NCI-H128 (cell line): ENCODE results near the gene MTCL1.

ENCODE experiments used
- DNase-seq: peaks from one replicate; lab custom pipeline; 2025; ENCODE audit not compliant: unreplicated experiment; lab: John Stamatoyannopoulos, UW

Gene MTCL1

DNA sequence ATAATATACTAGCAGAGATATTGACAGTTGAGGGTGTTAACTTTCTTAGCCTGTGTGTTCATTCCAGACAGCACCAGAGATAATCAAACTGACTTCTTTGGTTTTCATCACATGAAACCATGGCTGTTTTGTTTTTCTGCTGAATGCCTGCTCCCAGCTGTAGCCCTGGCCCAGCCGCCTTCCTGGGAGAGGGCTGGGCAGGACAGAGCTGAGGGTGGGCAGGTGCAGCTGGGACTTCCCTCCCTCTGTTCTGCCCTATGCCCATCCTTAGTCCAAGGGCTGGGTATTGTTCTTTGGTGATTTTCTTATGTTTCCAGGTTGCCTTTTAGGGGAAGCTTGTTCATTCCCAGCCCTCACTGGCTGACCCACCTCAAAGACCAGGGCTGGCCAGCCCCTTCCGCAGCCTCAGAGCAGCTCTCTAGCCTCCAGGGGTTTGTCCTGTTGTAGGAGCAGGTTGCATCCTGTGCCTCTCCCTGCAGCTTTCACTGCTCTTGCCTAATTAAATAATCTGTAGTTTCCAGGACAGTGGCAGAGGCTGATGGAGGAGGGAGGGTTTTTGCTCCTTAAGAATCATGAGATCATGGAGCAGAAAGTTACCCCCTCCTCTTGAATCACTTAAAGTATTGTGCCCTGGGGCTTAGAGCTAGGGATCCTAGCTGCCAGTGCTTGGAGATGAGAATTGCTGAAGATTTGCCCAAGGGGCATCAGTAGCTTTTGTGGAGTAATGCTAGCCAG lies 61.4 kb downstream of the MTCL1 start:
- no peak for DNase-seq

DNA sequence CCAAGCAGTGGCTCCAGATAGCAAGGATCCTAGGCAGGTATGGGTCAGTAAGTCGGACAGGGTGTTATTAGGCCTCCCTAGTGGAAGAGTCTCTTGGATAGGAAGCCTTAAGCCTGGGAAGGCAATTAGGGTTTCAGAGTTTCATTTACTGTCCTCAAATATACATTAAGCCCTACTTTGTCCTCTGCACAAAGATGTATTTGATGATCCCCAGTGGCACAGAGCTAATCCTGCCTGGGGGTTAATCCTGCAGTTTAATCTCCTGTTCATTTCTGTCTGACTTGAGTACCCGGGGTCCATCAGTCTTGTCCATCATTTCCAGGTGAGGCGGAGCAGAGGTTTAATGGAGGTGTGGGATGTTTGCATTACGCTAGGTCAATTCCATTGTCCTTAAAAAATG lies 62.0 kb downstream of the MTCL1 start:
- no peak for DNase-seq

DNA sequence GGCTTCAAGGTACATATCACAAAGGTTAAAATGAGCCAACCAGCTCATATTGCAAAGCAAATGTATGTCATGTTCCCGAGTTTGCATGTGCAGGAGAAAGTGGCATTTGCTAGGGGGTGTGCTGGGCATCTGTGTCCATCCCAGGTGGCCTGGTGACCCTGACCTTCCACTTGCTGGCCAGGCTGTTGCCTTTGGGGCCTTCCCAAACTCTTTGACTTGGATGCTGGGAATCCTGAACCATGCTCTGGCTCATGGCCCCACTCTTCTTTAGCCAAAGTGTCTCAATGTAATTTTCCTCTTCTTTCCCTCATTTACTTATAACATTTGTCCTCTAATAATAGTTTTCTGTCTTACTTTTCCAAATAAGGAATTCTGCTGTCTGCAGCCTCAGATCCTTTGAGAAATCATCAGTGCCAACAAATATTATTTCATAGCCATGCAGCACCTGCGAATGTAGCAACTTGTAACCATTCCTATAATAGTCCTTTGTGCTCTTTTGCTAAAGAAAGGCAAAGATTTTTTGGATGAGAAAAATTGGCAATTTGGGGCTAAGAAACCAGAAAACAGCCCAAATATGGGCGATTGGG lies 64.2 kb downstream of the MTCL1 start:
- DNase-seq = no peak

DNA sequence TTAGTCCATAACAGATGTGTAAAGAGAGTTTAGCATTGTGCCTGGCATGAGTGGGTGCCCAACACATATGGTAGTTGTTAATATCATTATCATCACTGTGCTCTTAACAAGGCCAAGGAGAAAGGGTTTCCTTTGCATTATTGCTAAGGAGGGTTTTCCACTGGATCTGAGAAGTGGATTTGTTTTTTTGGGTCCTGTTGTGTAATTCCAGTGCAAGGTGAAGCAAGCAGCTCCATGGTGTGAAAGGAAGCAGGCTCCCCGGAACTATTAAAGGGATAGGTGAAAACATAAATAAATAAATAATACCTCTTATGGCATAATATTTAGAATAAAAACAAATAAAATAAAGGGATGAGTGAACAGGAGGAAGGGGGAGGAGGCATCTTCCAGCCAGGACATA lies 65.3 kb downstream of the MTCL1 start:
- DNase-seq = no peak

DNA sequence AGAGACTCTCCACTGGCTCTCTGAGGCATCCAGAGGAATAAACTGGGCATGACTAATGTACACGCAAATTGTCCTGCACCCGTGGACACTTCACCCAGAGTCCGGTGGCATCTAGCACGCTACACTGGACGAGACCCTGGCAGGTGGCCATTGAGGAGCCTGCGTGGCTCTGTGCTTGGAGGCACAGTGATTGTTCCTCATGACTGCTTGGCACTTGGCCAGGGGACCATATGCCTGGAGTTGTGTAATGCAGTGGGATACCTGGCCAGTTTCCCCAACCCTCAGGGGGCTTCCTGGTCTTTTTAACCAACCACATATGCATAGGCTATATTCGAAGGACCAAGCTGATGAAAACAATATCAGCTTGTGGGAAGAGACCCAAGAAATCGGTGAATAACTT lies 66.6 kb downstream of the MTCL1 start:
- no peak for DNase-seq

DNA sequence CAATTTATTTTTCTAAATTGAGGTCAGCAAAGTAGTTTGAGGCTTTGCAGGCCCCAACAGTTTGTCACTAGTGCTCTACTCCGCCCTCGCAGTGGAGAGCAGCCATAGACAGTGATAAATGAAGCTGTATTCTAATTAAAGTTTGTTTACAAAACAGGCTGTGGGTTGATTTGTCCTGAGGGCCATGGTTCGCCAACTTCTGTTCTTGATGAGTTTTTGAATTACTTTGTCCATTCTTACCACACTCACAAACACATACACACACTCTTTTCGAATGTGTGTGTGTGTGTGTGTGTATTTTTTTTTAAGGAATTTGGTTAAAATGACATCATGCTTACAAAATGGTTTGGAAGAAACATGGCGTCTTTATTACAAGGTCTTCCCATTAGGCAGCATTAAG lies 68.6 kb downstream of the MTCL1 start:
- DNase-seq = no peak

DNA sequence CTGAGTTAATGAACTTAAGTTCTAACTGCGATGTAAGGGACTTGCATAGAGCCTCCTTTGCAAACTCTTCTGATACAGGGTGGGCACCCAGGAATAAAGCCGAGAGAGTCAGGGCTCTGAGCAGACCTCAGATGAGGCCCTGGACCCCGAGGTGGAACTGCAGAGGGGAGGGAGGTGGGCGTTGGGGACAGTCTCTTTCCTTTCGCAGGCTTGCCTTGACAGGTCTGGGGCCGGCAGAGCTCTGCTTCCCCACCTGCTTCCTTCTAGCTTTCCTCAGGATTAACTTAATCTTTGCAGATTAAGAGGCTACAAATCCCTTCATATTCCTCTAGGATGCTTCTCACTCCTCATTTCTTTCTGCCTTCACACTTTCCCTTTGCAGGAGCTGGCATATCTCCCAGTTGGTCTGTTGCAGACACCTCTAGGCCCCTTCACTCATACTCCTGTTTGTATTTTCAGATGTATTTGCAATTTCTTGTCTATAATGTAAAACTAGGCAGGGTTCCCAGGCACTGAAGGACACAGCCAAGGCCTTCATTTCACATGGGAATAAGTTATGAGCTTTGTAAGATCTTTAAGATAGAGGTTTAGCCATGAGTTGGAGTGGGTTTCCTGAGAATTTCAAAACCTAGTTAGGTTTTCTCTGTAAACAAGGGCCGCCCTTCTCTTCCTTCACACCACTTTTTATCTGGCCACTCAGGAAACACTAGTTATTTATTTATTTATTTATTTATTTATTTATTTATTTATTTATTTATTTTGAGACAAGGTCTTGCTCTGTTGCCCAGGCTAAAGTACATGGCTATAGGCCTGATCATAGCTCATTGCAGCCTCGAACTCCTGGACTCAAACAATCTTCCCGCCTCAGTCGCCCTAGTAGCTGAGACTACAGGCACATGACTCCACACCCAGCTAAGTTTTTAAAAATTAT lies 70.9 kb downstream of the MTCL1 start:
- DNase-seq = no peak

DNA sequence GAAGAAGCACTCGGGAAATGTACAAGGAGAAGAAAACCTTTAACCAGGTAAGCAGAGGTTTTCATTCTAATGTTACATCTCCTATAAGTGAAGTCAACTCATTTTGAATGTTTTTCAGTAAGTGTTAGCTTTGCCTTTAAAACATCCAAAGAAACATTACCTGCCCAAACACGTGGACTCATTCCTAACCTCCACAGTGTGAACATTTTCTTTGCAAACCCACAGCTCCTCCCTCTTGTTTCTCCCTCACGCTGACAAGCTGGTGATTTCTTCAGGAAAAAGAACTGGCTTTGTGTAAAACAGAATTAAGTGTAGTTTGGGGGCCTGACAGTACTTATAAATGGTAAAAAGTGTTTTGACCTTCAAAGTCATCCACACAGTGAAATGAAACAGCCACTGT lies 72.5 kb downstream of the MTCL1 start:
- DNase-seq = no peak

DNA sequence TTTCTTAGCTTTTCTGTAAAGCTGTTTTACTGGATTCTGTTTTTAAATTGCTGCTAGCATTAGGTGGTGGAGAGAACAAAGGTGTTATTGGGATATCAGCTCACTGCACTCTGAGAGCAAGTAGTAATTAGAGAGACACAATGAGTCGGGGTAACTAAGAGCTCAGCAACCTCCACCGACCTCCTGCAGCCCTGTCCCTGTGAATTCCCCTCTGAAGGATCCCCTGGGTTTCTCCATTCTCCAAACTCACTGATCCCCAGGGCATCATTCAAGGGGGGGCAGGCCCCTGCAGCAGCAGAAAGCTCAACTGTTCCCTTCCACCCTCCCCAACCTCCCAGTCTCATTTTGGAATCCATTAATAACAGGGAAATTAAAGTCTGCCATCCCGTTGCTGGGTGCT lies 73.0 kb downstream of the MTCL1 start:
- no peak for DNase-seq

DNA sequence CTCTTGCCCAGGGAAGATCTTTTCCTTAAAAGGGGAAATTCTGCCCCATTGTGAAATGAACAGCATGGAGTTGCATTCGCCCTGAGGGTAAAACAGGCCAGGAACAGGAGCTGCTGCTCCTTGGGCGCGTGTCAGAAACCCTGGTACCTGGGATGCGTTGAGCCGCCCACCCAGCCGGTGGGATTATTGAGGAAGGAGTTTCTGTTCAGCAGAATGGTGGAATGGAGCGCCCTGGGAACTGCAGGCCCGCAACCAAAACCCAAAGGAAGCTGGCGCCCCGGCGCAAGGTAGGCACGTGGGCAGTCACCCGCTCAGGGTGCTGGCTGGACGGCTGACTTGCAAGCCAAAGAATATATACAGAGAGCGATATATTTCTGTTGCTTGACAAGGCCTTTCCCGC lies 73.5 kb downstream of the MTCL1 start:
- no peak for DNase-seq

DNA sequence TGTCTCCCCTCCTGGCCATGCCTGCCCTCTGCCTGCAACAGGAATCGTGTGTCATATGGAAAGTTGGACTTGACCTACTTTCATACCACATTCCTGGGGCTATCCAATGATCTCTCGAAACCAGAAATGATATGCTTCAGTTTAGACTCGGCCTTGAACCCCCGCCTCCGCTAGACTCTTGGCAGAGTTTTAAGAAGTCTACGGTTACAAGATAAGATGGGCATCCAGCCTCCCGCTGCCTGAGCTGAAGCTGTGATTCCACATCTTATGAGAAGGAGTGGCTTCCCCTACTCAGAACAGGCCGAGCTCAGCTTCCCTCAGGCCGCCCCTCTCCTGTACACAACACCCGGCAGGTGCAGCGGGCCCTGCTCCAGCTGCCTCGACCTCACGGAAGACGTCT lies 73.9 kb downstream of the MTCL1 start:
- no peak for DNase-seq

DNA sequence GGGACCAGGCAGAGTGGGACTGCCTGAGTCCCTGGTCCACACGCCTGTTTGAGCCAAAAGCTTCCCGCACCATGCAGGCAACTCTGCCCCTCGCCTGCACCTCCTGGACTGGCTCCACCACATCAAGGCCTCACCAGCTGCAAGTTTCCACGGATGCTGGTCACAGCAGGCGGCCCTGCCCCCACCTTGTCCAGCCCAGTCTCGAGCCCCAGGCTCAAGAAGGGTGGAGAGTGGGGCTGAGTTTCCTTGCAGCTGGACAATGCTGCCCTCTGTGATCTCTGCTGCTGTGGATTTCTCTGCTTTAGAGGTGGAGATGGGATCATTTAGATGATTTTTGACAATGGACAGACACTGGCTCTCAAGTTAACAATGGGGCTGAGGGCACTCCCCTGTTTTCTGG lies 74.9 kb downstream of the MTCL1 start:
- DNase-seq = no peak

DNA sequence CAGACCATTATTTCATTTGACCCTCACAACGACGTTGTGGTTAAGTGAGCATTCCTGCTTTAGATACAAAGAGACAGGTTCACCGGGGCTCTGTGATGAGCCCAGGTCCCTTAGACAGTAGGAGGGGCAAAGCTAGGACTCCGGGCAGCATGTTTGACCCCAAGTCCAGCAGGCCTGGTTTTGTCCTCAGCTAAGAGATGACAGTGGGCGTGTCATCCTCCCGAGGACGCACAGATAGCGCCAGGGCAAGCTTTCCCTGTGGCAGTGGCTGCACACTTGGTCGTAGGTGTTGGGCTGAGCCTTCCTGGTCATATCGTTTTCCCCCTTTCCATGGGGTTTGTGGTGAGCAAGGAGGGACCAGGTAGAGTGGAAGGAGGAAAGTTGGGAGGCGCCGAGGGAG lies 76.3 kb downstream of the MTCL1 start:
- DNase-seq = no peak

DNA sequence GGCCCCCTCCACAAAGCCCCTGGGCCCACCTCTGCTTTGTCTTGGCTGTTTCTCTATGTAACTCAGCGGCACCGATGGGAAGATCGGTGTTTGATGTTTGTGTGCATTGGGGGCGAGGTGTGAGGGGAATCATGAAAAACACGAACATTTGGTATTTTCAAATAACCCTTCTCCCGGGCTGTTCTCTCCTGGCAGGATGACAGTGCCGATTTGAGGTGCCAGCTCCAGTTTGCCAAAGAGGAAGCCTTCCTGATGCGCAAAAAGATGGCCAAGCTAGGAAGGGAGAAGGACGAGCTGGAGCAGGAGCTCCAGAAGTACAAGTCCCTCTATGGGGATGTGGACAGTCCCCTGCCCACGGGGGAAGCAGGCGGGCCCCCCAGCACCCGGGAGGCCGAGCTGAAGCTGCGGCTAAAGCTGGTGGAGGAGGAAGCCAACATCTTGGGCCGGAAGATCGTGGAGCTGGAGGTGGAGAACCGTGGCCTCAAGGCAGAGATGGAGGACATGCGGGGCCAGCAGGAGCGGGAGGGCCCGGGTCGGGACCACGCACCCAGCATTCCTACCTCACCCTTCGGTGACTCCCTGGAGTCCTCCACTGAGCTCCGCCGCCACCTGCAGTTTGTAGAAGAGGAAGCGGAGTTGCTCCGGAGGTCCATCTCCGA lies 78.1 kb downstream of the MTCL1 start:
- no peak for DNase-seq

DNA sequence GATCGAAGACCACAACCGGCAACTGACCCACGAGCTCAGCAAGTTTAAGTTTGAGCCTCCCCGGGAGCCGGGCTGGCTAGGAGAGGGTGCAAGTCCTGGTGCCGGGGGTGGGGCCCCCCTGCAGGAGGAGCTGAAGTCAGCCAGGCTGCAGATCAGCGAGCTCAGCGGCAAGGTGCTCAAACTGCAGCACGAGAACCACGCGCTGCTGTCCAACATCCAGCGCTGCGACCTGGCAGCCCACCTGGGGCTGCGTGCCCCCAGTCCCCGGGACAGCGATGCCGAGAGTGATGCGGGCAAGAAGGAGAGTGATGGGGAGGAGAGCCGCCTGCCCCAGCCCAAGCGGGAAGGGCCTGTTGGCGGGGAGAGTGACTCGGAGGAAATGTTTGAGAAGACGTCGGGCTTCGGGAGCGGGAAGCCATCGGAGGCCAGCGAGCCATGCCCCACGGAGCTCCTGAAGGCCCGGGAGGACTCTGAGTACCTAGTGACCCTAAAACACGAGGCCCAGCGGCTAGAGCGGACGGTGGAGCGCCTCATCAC lies 78.7 kb downstream of the MTCL1 start:
- DNase-seq = no peak

DNA sequence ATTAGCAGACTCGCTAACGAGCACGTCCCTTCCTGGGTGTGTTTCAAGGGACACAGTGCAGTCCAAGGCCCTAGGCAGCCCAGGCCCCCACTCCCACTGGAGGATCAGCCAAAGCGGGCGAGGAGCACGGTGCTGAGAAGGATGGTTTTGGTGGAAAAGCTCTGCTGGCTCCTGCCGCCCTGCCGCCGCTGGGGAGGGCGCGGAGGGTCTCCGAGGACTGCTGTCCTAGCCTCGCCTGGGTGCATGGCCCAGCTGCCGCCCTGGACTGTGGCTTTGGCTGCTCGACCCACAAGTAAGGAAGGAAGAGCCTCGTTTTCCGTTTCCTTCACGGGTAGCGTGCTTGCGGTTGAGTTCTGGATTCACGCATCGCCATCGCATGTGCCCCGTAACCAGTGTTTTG lies 79.9 kb downstream of the MTCL1 start:
- DNase-seq = no peak

DNA sequence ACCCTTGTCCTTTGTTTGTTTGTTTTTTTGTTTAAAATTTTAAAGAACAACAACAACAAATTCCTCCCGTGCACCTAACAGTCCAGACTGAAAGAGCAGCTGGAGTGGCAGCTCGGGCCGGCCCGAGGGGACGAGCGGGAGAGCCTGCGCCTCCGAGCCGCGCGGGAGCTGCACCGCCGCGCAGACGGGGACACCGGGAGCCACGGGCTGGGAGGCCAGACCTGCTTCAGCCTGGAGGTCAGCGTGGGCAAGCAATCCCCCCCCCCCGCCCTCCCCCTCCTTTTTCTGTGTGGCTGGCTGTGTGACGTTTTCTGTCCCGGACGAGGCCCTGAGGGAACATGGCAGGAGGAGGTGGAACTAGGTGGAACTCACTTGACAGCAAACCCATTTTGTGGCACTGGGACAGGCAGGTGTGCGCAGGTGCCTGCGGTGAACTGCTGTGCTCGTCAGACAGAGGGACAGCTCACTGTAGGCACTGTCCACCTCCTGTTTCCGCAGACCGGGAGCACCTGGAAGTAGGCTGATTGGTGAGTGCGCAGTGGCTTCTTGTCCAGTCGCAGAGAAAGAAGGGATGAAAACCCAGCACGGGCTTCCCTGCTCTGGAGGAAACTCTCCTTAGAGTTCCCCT lies 80.6 kb downstream of the MTCL1 start:
- DNase-seq = no peak

DNA sequence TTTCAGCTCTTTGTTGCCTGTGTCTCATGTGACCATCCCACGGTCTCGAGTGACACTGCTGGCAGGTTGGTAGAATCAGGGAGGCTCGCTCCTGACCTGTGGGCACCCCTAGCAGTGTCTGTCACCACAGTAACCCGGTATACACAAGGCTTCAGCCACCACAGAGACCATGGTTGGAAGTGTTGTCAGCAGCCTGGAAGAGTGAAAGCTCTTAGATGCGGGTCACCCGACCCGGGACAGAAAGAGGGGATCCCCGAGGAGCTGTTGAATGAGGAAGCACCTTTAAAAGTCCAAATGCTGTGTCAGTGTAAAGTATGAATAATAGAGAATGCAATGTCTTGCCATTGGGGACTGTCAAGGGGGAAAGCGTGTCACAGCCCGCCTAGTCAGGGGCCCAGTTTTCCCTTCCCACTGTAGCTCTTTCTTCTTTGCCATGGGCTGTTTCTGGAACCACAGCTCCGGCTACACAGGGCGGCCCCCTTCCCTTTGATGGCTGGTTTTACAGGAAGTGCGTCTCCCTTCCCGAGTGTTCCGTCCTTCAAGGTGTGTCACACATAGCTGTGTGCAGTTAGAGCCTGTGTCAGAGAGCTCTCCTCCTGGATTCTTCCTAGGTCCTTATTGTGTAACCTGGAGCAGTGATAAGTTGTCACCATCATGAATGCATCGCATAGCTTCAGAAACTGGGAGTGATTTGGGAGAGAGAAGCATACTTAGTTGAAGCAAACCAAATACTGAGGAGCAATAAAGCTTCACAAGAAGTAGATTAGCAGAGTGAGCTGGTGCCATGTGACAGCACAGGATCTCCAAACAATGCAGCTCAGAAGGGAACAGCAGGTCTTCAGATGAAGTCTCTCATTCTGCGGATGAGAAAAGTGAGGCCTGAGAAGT lies 81.4 kb downstream of the MTCL1 start:
- no peak for DNase-seq

DNA sequence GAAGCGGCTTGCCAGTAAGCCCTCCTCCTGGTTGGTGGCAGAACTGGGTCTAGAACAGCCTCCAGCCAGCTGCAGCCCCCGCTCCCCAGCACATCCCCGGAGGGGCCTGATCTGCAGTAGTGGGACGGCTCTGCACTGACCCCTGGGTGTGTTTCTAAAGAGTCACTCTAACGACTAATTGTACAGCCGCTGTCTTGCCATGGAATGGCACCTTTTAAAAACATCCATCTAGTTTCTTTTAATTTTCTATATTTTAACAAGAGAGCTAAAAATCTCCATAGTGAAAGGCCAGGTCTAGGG lies 82.0 kb downstream of the MTCL1 start:
- no peak for DNase-seq

DNA sequence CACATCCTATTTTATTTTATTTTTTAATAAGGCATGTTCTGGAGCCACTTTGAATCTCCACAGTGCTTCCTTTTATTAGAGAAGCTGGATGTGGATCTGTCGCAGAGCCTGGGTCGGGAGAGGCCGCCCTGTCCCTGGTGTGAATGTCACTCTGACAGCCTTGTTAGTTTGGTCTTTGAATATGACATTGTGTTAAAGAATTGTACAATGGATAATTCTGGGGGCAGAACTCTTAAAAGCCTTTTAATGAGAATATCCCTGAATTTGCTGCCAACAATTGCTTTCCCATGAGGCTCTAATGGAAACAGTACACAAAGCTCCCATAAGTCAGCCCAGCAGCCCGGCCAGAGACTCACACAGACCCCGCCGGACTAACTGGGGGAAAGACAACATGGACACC lies 82.4 kb downstream of the MTCL1 start:
- DNase-seq = no peak
